GM18520 (cell line): Measurements from ENCODE around the gene GPR15.
A peak's percentile ranks its signal among the peaks of the same experiment; 100 is the strongest.

ENCODE experiments used
- ATAC-seq: cut with Tn5 transposase; IDR thresholded peaks from one replicate; pipeline ENCODE4 v1.9.1; 2021; ENCODE audit not compliant: unreplicated experiment

Gene GPR15

DNA sequence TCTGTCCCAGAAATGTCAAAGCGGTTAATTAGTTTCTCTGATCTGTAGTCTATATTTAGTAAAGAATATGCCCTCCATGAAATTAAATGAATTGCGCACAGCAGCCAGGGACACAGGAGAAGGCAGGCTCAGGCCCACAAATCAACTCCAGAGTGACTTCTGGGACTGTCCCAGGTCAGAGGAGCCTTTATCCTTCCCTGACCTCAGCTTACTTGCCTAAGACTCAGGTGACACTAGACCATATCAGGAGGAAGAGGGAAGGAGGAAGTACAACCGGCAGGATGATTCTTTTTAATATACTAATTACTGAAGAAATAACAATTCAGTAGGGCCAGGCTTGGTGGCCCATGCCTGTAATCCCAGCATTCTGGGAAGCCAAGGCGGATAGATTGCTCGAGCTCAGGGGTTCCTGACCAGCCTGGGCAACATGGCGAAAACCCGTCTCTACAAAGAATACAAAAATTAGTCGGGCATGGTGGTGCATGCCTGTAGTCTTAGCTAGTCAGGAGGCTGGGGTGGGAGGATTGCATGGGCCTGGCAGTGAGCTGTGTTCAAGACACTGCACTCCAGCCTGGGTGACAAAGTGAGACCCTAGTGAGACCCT lies 1.8 kb upstream of the GPR15 start:
- no peak for ATAC-seq

GRCh38 chr3:98530676-98531075 lies 1.1 kb upstream of the GPR15 start:
- ATAC-seq = no peak

DNA sequence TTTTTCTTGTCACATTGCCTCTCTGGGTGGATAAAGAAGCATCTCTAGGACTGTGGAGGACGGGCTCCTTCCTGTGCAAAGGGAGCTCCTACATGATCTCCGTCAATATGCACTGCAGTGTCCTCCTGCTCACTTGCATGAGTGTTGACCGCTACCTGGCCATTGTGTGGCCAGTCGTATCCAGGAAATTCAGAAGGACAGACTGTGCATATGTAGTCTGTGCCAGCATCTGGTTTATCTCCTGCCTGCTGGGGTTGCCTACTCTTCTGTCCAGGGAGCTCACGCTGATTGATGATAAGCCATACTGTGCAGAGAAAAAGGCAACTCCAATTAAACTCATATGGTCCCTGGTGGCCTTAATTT lies 478 bp downstream of the GPR15 start:
- no peak for ATAC-seq

GRCh38 chr3:98532709-98533571 lies 1.2 kb downstream of the GPR15 start:
- no peak for ATAC-seq

- no peak for ATAC-seq
These were observed 2.4 kb downstream of the GPR15 start for GRCh38 chr3:98534168-98534567.

DNA sequence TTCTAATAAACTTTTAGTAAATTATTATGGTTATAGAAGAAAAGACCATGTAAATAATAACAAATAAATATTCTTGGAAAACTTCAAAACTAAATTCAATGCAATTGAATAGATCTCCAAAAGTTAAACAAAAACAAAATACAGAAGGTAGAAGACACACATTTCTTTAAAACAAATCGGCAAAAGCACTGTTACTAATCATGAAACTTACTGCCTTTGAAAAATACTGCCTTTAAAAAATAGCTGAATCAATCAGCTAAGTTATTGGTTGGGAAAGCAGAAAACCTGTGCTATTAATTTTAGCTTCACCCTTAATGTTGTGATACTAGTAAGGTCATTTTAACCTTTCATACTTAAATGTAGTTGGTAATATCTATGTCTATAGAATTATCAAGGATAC lies 3.0 kb downstream of the GPR15 start:
- no peak for ATAC-seq

- ATAC-seq = peak; percentile 66
These were observed 4.8 kb downstream of the GPR15 start for GRCh38 chr3:98536456-98537017.

GRCh38 chr3:98540346-98540745 lies 8.6 kb downstream of the GPR15 start:
- peak; percentile 29 for ATAC-seq

GRCh38 chr3:98541695-98542094 lies 9.9 kb downstream of the GPR15 start:
- no peak for ATAC-seq

GRCh38 chr3:98542623-98543022 lies 10.8 kb downstream of the GPR15 start:
- no peak for ATAC-seq

DNA sequence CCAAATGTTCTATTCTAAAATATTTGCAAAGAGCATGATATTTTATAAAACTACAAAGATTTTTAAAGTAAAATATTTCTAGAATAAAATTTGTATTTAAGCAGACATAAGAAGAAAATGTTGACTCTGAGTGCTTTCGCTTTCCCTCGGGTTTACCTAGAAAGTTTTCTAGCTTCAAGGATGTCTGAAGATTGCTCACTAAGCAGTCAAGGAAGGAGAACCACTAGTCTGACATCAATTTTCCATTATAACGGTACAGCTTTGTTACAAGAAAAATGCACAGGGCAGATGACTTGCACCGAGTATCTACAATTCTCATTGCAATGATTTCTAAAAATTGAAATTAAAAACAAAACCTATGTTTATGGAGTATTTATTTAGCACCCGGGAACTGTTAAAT lies 14.2 kb downstream of the GPR15 start:
- ATAC-seq = peak; percentile 41

- ATAC-seq = no peak
These were observed 16.8 kb downstream of the GPR15 start for GRCh38 chr3:98548544-98548943.

- ATAC-seq = no peak
These were observed 19.1 kb downstream of the GPR15 start for GRCh38 chr3:98550833-98551232.

GRCh38 chr3:98551236-98551635 lies 19.5 kb downstream of the GPR15 start:
- no peak for ATAC-seq

DNA sequence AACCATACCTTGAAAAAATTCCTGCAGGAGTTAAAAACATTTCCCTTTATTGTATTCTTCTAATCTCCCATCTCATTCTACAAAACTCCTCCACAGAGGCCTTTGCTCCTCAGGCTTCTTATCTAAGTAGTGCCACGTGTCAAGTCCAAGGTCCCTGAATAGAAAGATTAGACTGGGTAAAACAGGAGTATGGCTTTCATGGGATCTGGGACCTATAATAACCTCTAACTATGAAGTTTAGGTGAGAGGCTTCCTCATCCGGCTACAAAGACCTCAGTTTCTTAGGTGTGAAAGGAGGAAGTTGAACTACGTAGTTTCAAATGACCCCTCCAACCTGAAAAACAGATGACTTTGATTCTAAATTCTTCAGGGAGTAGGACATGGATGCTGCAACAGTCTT lies 20.0 kb downstream of the GPR15 start:
- ATAC-seq = no peak

- no peak for ATAC-seq
These were observed 20.6 kb downstream of the GPR15 start for GRCh38 chr3:98552232-98553020.

- ATAC-seq = no peak
These were observed 21.3 kb downstream of the GPR15 start for GRCh38 chr3:98553021-98553563.

DNA sequence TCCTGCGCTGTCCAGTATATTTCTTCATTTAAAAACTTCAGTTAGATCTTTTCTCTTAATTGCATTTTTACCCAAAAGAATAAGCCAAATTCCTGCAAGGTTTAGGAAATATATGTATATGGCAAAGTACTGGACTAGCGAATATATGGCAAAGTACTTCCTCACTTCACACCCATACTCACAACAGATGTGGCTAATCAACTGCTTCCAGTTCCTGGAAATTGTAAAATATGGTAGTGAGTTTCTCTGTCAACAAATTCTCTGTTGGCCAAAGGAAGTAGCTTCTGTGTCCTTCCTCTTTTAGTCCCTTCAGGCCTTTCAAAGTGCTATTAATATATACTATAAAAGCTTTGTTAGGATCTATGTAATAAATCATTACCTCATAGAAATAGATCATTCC lies 22.0 kb downstream of the GPR15 start:
- no peak for ATAC-seq

- no peak for ATAC-seq
These were observed 22.8 kb downstream of the GPR15 start for GRCh38 chr3:98554580-98554979.

- ATAC-seq = no peak
These were observed 23.2 kb downstream of the GPR15 start for GRCh38 chr3:98555025-98555379.
